22Rv1 (cell line): ENCODE data around the gene SEPSECS.

ENCODE experiments used
- CTCF ChIP-seq: fragments of 450-650 bp; IDR thresholded peaks from 2 replicates; pipeline ENCODE4 v1.5.1; 2017; ENCODE audit warnings: mild to moderate bottlenecking
- ZFX ChIP-seq: fragments of 450-650 bp; IDR thresholded peaks from 2 replicates; pipeline ENCODE4 v1.6.1; 2017; ENCODE audit warnings: antibody characterized with exemption, borderline replicate concordance

- no peak for TF ChIP-seq CTCF
- no peak for TF ChIP-seq ZFX
Measured at GRCh38 chr4:25182937-25183336, 22.7 kb upstream of the SEPSECS start.
